SU-DHL-6 (cell line): ENCODE data around the gene CDKAL1.

Experiments
- EZH2phosphoT487 ChIP-seq: fragments of 200-600 bp; sonication (generic), shearing (Covaris generic); conservative IDR thresholded peaks from 2 replicates; pipeline ENCODE4 v1.6.1; 2018; ENCODE audit warnings: mild to moderate bottlenecking, antibody characterized with exemption, low read length, moderate library complexity, mixed read lengths
- TF ChIP-seq, protein P1 (sequence below): fragments of 200-600 bp; sonication (generic); IDR thresholded peaks from one replicate; pipeline ENCODE4 v1.5.1; 2017; ENCODE audit warnings: antibody characterized with exemption, mild to moderate bottlenecking, low read length, moderate library complexity; ENCODE audit not compliant: insufficient read depth, poor library complexity, severe bottlenecking

DNA sequence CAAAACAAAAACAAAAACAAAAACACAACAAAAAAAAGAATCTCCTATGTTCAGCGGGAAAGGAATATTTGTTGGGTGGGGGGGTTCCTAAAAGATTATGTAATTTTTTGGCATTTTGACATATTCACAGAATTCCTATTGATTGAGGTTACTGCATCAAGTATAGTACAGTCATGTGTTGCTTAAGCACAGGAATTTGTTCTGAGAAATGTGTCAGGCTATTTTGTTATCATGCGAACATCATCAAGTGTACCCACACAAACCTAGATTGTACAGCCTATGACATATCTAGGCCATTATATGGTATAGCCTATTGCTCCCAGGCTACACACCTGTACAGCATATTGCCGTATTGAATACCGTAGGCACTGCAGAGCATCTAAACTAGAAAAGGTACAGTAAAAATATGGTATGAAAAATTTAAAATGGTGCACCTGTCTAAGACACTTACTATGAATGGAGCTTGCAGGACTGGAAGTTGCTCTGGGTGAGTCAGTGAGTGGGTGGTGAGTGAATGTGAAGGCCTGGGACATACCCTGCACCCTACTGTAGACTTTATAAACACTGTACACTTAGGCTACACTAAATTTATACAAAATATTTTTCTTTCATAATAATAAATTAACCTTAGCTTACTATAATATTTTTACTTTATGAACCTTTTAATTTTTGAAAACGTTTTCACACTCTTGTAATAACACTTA lies 110.6 kb downstream of the CDKAL1 start:
- TF ChIP-seq, protein P1, sequence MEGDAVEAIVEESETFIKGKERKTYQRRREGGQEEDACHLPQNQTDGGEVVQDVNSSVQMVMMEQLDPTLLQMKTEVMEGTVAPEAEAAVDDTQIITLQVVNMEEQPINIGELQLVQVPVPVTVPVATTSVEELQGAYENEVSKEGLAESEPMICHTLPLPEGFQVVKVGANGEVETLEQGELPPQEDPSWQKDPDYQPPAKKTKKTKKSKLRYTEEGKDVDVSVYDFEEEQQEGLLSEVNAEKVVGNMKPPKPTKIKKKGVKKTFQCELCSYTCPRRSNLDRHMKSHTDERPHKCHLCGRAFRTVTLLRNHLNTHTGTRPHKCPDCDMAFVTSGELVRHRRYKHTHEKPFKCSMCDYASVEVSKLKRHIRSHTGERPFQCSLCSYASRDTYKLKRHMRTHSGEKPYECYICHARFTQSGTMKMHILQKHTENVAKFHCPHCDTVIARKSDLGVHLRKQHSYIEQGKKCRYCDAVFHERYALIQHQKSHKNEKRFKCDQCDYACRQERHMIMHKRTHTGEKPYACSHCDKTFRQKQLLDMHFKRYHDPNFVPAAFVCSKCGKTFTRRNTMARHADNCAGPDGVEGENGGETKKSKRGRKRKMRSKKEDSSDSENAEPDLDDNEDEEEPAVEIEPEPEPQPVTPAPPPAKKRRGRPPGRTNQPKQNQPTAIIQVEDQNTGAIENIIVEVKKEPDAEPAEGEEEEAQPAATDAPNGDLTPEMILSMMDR: no peak
- TF ChIP-seq EZH2phosphoT487: no peak
